OCI-LY3 (cell line): ENCODE measurements around the gene ADD1.

Source experiments
- H2AFZ ChIP-seq: fragments of 200-600, 300-600 bp; shearing (Covaris generic); 2 replicates; pipeline ENCODE4 v1.6.0; 2014; ENCODE audit warnings: antibody characterized with exemption, low read depth, low read length
- H3K27ac ChIP-seq: fragments of 200-600, 300-600 bp; sonication (generic); 2 replicates; pipeline ENCODE4 v1.5.1; 2014; ENCODE audit warnings: mild to moderate bottlenecking, low read length, moderate library complexity, mixed read lengths
- H3K27me3 ChIP-seq: fragments of 200-600, 300-600 bp; sonication (generic); 2 replicates; pipeline ENCODE4 v1.6.1; 2014; ENCODE audit warnings: low read depth, low read length, mixed read lengths
- H3K36me3 ChIP-seq: fragments of 200-600, 300-600 bp; sonication (generic); replicated peaks from 2 replicates; pipeline ENCODE3; 2014; ENCODE audit warnings: low read depth, low read length, mixed read lengths
- H3K4me1 ChIP-seq: fragments of 300-600, 200-600 bp; sonication (generic); 2 replicates; pipeline ENCODE4 v1.6.1; 2014; ENCODE audit warnings: low read length, mixed read lengths
- H3K4me2 ChIP-seq: fragments of 200-600, 300-600 bp; sonication (generic); 2 replicates; pipeline ENCODE4 v1.6.1; 2014; ENCODE audit warnings: low read length, mixed read lengths
- H3K4me3 ChIP-seq: fragments of 300-600, 200-600 bp; sonication (generic); 2 replicates; pipeline ENCODE4 v1.5.1; 2014; ENCODE audit warnings: antibody characterized with exemption, mild to moderate bottlenecking, low read length, moderate library complexity
- H3K79me2 ChIP-seq: fragments of 300-600, 200-600 bp; shearing (Covaris generic); 2 replicates; pipeline ENCODE4 v1.6.1; 2014; ENCODE audit warnings: mild to moderate bottlenecking, low read length, mixed read lengths
- H3K9ac ChIP-seq: fragments of 300-600, 200-600 bp; shearing (Covaris generic); 2 replicates; pipeline ENCODE4 v1.6.0; 2014; ENCODE audit warnings: mild to moderate bottlenecking, low read length, moderate library complexity
- H3K9me3 ChIP-seq: fragments of 200-600, 300-600 bp; shearing (Covaris generic); 2 replicates; pipeline ENCODE4 v1.6.1; 2014; ENCODE audit warnings: low read length, mixed read lengths; ENCODE audit not compliant: insufficient read depth
- H4K20me1 ChIP-seq: fragments of 200-600, 300-600 bp; sonication (generic); 2 replicates; pipeline ENCODE4 v1.6.1; 2016; ENCODE audit warnings: low read length, mixed read lengths; ENCODE audit not compliant: insufficient read depth
- CTCF ChIP-seq: fragments of 200-600, 300-600 bp; sonication (generic); IDR thresholded peaks from 2 replicates; pipeline ENCODE4 v1.5.1; 2014; ENCODE audit warnings: antibody characterized with exemption, low read length, low read depth
- EZH2phosphoT487 ChIP-seq: fragments of 200-600 bp; shearing (Covaris generic); IDR thresholded peaks from 2 replicates; pipeline ENCODE4 v1.6.1; 2018; ENCODE audit warnings: antibody characterized with exemption, mixed run types, low read depth

Gene ADD1

GRCh38 chr4:2814627-2815270 lies 28.9 kb upstream of the ADD1 start:
- Histone ChIP-seq H4K20me1 (peaks cover 12% of the 10 kb centered on the region), H3K79me2 (peaks cover 57% of the 10 kb centered on the region), H3K4me3 (no peak overlapping the region), H2AFZ (no peak overlapping the region), H3K4me1 (peaks cover 32% of the 10 kb centered on the region), H3K9ac (no peak overlapping the region), H3K36me3 (peaks cover 3% of the 10 kb centered on the region), H3K27ac (no peak overlapping the region), H3K9me3 (no peaks in the 10 kb centered on the region), H3K4me2 (no peak overlapping the region), H3K27me3 (no peaks in the 10 kb centered on the region)
- TF ChIP-seq EZH2phosphoT487 (no peak), CTCF (no peak)

- Histone ChIP-seq H3K4me2 (no peak overlapping the region), H3K9ac (no peak overlapping the region), H3K9me3 (no peaks in the 10 kb centered on the region), H3K27me3 (no peaks in the 10 kb centered on the region), H2AFZ (no peak overlapping the region), H3K27ac (no peak overlapping the region), H3K79me2 (peaks cover 69% of the 10 kb centered on the region), H3K4me1 (peaks cover 27% of the 10 kb centered on the region), H4K20me1 (peaks cover 15% of the 10 kb centered on the region), H3K4me3 (no peak overlapping the region), H3K36me3 (peaks cover 3% of the 10 kb centered on the region)
- TF ChIP-seq EZH2phosphoT487 = no peak
- no peak for TF ChIP-seq CTCF
Measured at GRCh38 chr4:2816401-2816954, 27.2 kb upstream of the ADD1 start.

- peaks cover 3% of the 10 kb centered on the region for H3K36me3 ChIP-seq
- no peak overlapping the region for H3K9ac ChIP-seq
- no peak overlapping the region for H3K27ac ChIP-seq
- peak overlapping the region; percentile 75 for H3K4me2 ChIP-seq
- peaks cover 21% of the 10 kb centered on the region for H3K4me1 ChIP-seq
- peaks cover 63% of the 10 kb centered on the region for H3K79me2 ChIP-seq
- TF ChIP-seq CTCF (no peak), EZH2phosphoT487 (no peak)
- H3K27me3 ChIP-seq = no peaks in the 10 kb centered on the region
- no peak overlapping the region for H3K4me3 ChIP-seq
- no peak overlapping the region for H2AFZ ChIP-seq
- H3K9me3 ChIP-seq = no peaks in the 10 kb centered on the region
- peaks cover 15% of the 10 kb centered on the region for H4K20me1 ChIP-seq
Measured at GRCh38 chr4:2817137-2817536, 26.5 kb upstream of the ADD1 start.

- Histone ChIP-seq H3K4me2 (peak overlapping the region; percentile 94), H3K79me2 (peaks cover 57% of the 10 kb centered on the region)
Measured at GRCh38 chr4:2817701-2818350, 25.8 kb upstream of the ADD1 start.

More at GRCh38 chr4:2817701-2818350, 25.8 kb upstream of the ADD1 start:
- no peaks in the 10 kb centered on the region for H3K9me3 ChIP-seq
- no peaks in the 10 kb centered on the region for H3K27me3 ChIP-seq
- peak overlapping the region; percentile 71 for H3K9ac ChIP-seq
- H3K36me3 ChIP-seq = peaks cover 3% of the 10 kb centered on the region
- TF ChIP-seq CTCF (no peak), EZH2phosphoT487 (no peak)
- peak overlapping the region; percentile 98 for H3K4me3 ChIP-seq
- H2AFZ ChIP-seq = no peak overlapping the region
- no peak overlapping the region for H3K27ac ChIP-seq
- H3K4me1 ChIP-seq = peaks cover 20% of the 10 kb centered on the region
- peaks cover 15% of the 10 kb centered on the region for H4K20me1 ChIP-seq
